HG02610 (cell line): Measurements from ENCODE around the gene KDM4C.

Experiments used
- ATAC-seq: cut with Tn5 transposase; IDR thresholded peaks from one replicate; pipeline ENCODE4 v1.9.1; 2021; ENCODE audit warnings: mild to moderate bottlenecking, moderate library complexity; ENCODE audit not compliant: unreplicated experiment

KDM4C gene

DNA sequence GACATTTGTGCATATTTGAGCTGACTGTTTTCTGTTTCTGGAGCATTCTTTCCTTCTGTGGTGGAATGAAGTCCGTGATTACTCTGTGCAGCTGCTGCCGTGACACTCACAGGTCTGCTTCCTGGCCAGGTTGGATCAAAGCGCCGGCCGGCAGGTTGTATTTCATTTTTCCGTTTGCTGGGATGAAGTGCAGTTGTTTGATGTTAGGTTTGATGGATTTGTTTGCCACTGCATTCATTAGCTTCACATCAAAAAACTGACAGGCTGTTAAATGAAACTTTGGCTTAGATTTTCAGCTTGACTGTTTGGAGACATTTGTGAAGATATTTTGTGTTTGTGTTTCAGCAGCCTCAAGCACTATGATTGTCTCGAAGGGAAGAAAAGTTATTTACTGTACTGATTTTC is 140.1 kb downstream of the KDM4C start:
- ATAC-seq, result no peak

DNA sequence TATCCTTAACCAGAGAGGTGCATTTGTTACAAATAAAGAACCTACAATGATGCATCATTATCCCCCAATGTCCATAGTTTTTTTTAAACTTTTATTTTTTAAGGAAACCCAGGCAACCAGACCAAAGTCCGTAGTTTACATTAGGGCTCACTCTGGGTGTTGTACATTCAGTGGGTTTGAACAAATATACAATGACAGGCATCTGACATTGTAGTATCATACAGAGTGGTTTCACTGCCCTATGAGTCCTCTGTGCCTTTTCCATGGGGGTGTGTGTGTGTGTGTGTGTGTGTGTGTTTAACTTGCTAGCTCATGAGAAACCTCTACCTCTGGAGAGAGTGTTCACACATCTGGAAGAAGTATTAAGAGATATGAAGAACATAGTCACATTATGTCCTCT is 141.5 kb downstream of the KDM4C start:
- ATAC-seq, result no peak

DNA sequence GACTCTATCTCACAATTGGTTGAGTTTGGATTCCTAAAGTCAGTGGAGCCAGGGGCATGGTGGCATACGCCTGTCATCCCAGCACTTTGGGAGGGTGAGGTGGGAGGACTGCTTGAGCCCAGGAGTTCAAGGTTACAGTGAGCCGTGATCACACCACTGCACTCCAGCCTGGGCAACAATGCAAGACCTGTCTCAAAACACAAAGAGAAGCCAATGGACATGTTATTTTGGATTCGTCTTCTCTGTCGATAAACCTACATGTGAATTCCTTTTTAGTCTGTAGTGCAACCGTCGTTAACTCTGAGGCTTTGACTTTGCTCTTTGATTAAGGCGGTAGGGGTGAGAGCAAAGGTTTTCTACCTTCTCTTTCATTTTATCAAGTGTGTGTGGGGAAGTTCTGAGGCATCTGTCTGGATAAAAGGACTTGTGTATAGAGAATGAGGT is 142.7 kb downstream of the KDM4C start:
- ATAC-seq, result no peak

DNA sequence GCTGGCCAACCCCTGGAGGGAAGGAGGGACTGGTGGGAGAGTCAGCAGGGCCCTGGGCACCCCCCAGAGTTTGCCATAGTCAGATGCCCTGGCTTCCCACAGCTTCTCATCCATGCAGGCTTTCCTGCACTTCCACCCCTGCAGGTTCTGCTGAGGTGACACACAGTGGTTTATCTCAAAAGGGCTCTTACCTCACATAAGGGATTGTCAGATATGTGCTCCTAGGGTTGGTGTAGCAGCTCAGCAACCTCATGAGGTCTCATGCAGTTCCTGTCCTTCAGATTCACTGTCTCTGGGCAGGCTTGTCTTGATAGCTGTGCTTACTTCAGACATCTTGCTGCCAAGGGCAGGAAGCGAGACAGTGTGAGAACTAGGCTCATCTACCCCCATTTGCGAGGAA is 143.4 kb downstream of the KDM4C start:
- ATAC-seq, result no peak

DNA sequence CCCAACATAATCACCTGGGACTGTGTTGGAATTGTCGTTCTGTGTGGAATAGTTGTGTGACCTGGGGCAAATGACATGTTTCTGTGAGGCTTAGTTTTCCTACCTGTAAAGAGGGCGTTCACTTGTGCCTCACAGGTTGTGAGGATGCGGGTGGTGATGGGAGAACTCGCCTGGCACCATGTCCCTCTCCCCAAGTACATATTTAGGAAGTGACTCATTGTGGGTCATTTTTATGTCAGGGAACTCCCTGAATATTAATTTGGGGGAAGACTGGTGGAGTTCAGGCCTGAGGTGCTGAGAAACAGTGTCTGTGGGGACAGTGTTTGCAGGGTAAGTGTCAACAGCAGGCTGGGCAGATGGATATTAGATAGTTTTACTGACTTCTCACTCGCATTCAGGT is 144.7 kb downstream of the KDM4C start:
- ATAC-seq, result peak; percentile 58

DNA sequence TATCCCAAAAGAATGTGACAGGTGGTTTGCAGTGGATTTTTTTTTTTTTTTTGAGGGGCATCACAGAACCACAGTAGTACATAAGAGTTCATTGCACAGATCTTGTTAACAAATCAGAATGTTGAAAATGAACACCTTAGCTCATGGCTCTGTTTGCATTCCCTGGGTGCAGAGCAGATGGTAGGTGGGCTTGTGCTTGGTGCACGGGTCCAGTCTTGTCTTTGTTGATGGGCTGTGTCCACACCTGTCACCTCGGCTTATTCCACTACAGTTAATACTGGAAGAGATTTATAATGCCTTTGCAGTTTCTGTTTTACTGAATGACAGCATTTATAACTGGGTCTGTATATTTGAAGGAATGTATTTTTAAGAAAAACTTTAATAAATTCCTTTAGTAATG is 146.6 kb downstream of the KDM4C start:
- no peak for ATAC-seq

DNA sequence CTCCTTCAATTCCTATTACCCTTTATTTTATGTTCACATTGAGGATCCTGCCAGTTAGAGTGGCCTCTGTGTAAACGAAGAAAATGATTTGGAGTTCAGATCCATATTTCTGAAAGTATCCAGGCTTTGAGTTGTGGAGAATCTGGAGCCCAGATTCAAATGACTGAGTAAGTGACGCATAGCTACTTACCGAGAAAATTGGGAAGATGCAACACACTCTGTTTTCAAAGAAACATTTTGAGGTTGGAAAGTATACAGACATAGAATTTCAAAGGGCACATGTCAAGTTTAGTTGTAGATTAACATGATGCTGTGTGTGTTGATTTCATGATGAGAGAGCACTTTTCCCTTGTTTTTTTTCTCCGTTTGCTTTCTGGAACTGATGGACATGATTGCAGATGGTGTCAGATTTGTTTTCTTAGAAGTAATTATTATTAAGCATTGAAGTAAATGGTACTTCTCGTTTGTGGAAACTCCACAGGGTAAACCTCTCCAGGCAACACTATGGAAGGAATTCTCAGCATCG is 148.1 kb downstream of the KDM4C start:
- ATAC-seq, result no peak

DNA sequence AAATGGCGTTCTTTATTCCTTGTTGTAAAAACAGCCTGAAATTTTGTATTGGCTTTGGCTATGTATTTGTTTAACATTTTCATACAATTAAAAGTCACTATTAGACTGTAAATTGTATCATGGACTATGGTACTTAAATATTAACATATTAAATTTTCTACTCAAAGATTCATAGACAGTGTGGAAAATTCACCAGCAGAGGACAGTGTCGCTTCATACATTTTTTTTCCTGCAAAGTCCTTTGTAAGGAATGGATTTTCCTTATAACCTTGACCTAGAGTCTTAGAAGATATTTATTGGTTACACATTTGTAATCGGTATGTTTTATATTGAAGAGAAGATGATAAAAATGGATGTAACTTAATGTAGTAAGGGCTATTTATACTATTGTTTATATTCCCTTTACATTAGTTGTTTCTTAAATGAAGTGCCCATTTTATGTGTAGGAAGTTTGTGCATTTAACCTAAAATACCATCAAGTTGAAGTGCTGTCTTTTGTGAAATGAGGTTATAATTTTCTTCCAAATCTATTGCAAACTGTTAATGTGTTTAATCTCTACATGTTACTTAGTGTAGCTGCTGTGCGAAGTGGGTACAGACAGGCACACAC is 150.1 kb downstream of the KDM4C start:
- no peak for ATAC-seq

DNA sequence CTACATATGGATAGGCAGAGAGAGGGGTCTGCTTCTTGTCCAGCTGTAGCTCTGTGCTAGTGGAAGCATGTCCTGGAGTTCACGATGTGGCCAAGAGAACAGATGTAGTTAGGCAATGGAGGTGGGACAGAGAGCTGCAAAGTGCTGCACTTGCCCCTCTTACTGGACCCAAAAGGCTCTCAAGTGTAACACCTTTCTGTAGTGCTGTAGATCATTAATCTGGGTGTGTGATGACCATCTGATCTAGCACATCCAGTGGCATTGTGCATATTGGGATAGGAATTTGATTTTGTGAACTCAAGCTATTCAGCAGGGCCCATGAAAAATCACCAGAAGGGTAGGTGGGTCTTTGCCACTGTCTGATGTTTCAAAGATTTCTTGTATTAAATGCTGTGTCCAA is 151.4 kb downstream of the KDM4C start:
- no peak for ATAC-seq

DNA sequence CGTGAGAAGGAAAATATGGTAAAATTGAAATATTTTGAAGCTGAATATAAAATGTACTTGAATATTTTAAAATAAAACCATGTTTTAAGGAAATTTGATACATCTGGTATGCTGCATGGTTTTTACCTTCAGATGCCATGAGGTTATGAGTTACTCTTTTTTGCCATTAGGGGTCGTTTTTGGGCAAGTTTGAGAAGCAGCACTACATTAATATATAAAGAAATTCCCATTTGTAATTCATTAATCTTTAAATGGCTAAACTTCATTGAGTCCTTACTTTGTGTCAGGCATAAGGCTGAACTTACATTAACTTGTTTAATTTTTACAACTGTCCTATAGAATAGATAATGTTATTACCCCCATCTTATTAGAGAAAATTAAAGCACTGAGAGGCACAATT is 152.3 kb downstream of the KDM4C start:
- ATAC-seq, result no peak

DNA sequence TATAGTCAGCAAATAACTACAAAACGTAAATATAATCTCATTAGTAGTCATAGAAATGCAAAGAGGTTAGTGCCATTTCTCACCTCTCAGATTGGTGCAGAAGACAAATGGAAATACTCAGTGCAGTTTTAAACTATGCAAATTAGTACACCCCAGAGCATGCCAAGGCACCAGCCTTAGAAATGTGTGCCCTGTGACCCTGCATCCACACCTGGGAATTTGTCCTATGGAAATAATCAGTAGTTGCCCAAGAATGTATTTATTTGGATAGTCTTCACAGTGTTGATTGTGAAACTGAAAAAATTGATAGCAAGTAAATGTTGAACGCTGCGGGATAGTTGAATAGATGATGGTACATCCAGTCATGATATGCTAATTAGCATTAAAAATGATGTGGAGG is 152.7 kb downstream of the KDM4C start:
- no peak for ATAC-seq

DNA sequence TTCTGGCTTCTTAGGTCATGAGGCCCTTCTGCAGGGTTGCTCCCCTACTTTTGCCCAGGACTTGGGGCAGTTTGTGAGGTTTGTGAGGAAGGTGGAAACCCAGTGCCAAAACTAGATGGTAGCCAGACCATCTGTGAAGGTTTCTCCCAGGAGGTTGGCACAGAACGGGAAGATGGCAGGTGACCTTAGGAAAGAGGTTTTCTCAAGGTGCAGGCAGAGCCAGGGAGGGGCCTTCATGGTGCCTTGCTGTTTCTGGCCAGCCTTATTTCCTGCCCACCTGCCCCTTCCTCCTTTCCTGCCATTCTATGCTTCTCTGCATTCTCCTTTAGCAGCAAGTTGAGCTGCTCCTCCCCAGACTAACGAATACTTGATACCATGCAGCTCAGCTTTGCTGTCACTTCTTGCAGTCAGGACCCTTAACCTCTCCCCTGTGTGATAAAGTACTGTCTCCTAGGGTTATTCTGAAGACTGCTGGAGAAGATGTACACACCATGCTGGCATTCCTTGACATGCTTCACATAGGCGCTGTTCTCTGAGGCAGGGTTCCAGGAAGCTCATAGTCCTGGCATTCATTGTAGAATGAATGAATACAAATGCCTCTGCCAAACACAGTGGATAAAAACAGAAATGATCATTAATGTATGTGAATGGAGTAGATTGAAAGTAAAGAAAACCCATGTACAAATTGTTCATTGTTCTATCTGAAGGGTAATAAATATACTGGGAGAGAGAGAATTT is 154.3 kb downstream of the KDM4C start:
- no peak for ATAC-seq

DNA sequence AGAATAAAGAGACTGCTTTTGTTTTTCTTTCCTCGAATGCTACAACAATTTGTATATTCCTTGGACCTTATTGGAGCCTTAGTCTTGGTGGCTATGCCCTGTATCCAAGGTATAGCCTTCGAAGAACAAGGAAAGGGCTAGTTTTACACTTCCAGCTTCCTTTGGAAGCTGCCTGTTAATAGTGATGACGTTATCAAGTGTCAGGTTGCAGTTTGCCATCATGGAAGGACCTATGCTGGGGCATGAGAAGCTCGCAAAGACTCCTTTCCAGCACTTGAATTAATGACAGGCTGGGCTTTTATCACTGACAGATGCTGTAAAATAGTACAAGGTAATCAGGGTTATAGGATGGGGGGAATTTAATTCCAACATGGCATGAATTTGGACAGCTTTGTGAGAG is 157.9 kb downstream of the KDM4C start:
- ATAC-seq, result no peak

DNA sequence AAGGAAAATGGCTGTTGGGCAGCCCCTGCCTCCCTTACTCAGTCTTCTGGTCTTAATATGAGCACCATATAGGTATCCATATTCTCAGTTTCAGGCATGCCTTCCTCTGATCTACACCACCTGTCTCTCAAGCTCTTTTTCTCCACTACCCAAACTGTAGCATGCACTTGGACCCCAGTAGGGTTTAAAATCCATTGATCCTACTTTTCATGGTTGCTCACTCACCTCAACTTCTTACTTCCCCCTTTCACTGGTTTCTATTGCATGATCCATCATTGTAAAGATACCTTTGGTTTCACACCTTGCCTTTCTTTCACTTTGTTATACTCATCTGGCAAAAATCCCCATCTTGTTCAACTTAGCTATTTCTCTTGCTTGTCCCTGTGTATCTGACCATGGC is 159.4 kb downstream of the KDM4C start:
- peak; percentile 83 for ATAC-seq

DNA sequence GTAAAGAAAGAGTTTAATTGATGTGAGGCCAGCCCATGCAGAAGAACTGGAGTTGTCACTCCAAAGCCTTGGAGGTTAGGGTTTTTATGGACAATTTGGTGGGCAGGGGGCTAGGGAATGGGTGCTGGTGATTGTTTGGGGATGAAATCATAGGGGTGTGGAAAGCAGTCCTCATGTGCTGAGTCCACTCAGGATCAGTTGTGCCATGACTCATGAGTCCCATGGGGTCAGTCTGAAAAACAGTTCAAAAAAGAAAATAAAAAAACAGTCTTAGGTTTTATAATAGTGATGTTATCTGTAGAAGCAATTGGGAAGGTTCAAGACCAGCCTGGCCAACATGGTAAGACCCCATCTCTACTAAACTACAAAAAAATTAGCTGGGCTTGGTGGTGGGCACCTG is 162.3 kb downstream of the KDM4C start:
- no peak for ATAC-seq

DNA sequence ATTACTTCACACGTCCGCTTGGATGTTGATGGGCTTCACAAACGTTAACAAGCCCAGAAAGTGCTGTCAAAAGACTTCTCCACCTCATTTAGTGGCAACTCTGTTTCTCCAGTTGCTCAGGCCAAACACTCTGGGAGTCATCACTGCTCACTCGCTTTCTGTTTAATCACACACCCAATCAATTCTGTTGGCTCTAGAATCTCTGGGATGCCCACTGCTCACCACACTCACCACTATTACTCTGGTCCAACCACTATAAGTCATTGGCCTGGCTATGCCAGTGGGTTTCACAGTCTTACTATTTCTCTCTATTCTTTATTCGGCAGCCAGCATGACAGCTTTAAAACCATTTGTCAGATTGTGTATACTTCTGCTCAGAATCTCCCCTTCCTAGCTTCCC is 163.5 kb downstream of the KDM4C start:
- ATAC-seq, result no peak

DNA sequence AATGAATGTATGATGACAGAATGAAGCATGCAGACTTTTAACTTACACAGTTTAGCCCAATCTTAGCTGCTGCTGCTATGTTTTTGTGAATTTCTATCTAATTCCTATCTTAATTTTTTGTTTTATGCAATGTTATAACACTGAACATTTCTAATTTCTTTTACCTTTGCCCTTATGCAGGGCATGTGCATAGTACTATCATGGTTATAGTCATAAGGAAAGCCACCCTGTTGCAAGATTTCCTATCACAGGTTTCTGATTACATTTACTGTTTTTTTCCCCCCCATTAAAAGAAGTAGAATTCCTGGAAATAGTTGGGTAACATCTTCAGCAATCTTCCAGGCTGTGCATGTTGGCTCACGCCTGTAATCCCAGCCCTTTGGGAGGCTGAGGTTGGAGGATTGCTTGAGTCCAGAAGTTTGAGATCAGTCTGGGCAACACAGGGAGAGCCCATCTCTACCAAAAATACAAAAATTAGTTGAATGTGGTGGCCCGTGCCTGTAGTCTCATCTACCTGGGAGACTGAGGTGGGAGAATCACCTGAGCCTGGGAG is 164.4 kb downstream of the KDM4C start:
- ATAC-seq, result no peak

DNA sequence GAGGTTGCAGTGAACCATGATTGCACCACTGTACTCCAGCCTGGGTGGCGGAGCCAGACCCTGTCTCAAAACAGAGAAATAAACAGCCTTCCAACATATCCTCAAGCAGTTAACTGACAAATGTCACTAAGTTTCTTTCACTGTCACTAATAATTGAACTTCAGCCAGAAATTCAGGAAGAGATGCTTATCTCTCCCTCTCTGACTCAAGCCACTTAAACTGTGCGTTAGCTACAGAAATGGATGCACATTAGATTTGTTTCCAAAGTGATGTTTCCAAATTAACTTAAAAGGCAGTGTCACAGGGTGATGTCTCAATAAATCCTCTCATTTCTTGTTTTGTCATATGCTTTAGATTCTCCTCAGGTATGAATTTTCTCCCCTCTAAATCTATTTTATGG is 164.9 kb downstream of the KDM4C start:
- ATAC-seq, result no peak

DNA sequence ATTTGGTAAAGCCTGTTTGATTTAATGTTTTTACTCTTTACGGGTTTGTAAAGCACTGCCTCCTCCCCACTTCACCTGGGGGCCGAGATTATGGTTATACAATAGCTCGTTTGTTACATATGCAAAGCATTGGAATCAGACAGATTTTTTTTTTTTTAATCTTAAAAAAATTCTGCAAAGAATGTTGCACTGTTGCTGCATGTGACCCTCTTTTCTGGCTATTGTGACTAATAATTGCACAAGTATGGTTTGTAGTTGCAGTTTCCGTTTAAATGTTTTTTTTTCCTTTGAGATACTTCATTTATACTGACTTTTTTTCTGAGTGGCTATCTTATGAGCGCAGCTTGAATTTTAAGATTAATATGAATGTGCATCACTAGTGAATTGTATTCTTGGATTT is 165.3 kb downstream of the KDM4C start:
- no peak for ATAC-seq

DNA sequence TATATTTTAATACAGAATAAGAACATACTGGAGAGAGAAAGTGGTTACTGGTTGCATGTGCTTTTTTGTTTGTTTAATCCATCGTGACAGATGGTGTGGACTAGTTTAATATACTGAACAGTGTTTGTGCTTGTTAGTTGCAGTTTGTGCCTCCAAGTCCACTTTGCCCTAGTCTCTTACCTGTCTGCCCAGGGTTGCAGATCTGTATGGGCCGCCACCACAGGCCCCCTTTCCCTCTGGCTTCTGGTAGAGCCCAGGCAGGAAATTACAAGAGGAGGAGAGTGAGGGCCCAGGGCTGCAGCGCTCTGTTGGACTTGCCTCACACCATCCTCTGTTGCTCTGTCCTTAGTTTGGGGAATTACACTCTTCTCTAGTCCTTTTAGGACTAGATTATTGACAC is 166.4 kb downstream of the KDM4C start:
- no peak for ATAC-seq

DNA sequence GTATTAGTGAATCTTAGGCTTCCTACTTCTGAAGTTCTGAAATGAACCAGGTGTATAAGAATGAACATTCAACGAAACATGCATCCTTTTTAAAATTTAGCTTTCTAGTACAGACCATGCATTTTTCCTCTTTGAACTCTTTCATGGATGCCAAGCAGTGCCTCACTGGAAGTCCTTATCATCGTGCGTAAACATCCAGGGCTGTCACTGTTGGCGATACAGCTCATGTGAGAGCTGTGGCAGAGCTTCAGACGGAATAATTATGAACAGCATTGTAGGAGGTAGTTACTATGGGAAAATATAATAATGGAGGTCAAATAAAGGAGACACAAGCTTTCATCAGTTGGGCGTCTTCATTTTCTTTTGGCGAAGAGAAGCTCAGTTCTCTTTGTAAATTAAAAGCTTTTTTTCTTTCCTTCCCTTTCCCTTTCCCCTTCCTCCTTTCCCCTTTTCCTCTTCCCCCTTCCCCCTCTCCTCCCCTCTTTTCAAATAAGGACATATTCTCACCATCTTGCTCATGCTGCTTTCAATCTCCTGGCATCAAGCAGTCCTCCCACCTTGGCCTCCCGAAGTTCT is 167.3 kb downstream of the KDM4C start:
- ATAC-seq, result no peak

DNA sequence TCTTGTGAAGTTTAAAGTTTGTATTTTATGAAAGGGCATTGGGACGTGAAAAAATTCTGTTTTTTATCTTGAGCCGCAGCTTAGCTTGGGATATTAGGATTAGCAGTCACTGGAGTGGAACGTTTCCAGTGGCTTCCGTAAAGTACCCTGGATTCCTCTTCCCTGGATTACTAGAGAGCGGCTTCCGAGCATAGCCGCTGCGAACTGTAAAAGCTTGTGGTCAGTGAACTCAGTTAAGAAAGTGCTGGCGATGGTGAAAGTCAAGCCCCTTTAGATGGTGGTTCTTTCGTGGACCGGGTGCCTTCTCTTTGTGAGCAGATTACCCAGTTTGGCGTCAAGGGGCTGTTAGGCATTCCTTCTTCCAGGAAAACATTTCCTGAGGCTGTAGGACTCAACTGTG is 168.1 kb downstream of the KDM4C start:
- ATAC-seq, result no peak
